NCI-H774 (cell line): ENCODE data around the gene STAT2.
A peak's percentile ranks its signal among the peaks of the same experiment; 100 is the strongest.
"Not testable (repeated sequence)": the region's sequence is repeated elsewhere in the genome, so short reads cannot be mapped to it uniquely, and the experiment has no call there.

Experiments used
- DNase-seq: peaks from one replicate; lab custom pipeline; 2025; lab: John Stamatoyannopoulos, UW

Gene STAT2

DNA sequence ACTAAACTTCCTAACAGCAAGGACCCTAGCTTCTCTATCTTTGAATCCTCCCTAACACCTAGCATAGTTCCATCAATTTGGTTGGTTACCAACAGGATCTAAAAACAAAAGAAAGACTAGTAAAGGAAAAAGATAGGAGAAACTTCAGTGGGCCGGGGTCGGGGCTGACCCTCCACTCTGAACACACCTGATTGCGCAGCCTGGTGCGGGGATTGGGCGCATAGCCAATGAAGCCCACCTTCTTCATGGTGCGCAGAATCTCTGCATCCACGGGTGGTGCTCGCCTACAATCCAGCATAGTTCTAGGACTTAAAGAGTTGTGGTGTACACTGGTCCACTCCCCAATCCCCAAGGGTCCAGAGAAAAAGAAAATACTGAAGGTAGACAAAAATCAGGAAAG, 33.8 kb downstream of the STAT2 start:
- DNase-seq: no peak

GRCh38 chr12:56324206-56324605, 35.7 kb downstream of the STAT2 start:
- DNase-seq: no peak

DNA sequence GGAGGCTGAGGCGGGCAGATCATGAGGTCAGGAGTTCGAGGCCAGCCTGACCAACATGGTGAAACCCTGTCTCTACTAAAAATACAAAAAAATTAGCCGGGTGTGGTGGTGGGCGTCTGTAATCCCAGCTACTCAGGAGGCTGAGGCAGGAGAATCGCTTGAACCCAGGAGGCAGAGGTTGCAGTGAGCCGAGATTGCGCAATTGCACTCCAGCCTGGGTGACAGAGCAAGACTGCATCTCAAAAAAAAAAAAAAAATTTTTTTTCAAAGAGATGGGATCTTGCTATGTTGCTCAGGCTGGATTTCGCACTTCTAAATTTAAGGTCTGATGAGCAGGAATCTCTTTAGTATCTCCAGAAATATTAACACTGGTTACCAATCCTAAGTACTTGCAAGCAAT, 38.3 kb downstream of the STAT2 start:
- DNase-seq: not testable (repeated sequence)

DNA sequence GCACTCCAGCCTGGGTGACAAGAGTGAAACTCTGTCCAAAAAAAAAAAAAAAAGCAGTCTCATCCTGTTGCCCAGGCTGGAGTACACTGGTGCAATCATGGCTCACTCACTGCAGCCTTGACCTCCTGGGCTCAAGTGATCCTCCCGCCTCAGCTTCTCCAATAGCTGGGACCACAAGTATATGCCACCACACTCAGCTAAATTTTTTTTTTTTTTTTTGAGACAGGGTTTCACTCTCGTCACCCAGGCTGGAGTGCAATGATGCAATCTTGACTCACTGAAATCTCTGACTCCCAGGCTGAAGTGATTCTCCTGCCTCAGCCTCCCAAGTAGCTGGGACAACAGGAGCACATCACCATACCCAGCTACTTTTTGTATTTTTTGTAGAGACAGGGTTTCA, 38.9 kb downstream of the STAT2 start:
- no peak for DNase-seq

DNA sequence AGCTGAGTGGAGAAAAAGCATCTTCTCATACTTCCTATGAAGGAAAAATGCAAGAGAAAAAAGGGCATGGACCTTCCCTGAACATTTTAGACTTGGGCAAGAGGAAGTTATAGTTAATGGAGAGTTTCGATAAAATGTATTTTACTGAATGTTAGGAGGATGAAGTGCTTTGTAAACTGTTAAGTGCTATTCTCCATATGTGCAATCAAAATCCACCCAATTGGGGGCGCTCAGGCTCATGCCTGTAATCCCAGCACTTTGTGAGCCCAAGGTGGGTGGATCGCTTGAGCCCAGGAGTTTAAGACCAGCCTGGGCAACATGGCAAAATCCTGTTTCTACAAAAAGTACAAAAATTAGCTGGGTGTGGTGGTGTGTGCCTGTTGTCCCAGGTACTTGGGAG, 42.2 kb downstream of the STAT2 start:
- no peak for DNase-seq

DNA sequence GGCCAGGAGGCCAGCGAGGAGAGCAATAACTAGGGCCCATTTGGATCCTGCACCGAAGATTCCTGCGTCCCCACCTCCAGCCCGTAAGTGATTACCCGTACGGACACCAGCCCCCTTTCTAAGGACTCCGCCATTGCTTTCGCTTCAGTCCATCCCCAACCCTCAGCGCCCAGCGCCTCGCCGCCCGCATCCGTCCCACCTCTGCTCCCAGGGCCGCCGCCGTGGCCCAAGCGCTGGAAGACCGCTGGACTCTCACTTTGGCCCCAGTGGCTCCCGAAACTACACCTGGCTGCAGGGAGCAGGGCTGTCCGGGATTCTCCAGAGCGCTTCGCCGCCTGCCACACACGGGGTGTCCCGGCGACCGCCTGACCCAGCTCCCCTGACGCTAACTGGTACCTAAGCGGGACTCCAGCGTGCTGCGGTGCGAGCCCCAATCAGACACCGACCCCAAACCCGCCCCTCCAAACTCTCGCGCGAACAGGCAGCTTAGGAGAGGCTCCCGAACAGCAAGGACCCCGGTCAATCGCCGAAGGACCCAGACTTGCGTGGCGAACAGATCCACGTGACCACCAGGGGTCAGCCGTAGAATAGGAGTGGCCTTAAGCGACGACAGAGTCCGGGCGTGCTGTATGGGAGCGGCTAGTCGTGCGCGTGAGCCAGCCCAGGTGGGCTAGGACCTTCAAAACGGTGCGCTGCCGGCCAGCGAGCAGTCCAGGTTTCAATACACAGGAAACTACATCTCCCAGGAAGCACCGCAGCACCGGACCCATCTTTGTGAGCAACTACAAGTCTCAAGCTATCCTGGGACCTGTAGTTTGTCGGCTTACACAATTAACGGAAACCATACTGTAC, 44.1 kb downstream of the STAT2 start, which contains the start of gene CNPY2:
Gene CNPY2, minus strand, starts transcription at position 367 of the 852 bp plus-strand sequence. CDS start 771 bp downstream, outside the sequence.
- peak; percentile 97 for DNase-seq

GRCh38 chr12:56315249-56315621, 44.7 kb downstream of the STAT2 start:
- no peak for DNase-seq

DNA sequence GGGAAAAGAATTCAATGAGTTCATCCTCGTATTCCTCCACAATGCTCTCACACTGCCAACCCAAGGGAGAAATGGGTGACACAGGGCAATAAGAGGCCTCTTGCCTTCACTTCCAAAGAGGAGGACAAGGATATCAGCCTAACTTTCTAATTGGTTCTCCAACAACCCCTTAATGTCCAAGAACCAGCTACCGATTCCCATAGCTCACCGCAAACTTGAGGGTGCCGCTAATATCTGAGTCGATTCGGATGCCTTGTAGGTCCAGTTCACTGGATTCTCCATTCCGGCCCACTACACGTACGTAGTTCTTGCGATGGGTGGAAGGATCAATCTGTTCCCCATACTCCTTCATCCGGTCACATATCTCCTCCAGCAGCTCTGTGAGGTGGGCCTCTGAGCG, 48.9 kb downstream of the STAT2 start:
- no peak for DNase-seq

DNA sequence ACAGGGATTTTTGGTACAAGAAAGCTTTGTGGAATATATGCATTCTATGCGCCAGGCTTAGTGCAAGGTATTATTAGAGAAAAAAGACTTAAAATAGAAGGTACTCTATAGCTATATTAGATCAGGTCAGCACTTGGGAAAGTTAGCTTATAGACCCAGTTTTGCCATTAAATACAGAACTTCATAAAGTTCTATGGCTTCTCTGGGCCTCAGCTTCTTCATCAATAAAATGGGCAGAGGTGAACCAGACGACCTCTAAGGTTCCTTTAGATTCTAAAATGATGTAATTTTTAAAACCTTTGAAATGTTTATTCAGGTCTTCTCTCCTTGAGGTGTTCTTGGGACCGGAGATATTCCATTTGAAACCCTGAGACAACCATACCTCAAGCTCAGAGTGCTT, 51.2 kb downstream of the STAT2 start:
- no peak for DNase-seq

DNA sequence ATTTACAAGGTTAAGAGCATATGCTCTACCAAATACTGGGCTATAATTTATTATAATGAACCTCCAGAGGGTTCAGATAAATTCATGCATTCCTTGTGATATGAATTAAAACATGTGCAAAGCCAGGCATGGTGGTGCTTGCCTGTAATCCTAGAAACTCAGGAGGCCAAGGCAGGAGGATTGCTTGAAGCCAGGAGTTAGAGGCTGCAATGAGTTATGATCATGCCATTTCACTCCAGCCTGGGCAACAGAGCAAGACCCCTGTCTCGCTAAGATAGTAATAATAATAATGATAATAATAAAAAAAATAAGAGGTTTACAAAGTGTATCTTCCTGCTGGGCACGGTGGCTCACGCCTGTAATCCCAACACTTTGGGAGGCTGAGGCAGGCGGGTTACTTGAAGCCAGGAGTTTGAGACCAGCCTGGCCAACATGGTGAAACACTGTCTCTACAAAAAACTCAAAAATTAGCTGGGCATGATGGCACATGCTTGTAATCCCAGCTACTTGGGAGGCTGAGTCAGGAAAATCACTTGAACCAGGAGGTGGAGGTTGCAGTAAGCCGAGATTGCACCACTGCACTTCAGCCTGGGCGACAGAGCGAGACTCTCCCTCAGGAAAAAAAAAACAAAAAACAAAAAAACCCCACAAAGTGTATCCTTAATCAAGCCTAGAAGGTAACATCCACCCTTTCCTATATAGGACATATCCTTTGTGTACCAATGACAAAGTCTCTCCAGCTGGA, 52.5 kb downstream of the STAT2 start:
- no peak for DNase-seq

GRCh38 chr12:56304872-56305590, 54.9 kb downstream of the STAT2 start:
- DNase-seq: no peak

GRCh38 chr12:56304276-56304675, 55.6 kb downstream of the STAT2 start:
- no peak for DNase-seq

DNA sequence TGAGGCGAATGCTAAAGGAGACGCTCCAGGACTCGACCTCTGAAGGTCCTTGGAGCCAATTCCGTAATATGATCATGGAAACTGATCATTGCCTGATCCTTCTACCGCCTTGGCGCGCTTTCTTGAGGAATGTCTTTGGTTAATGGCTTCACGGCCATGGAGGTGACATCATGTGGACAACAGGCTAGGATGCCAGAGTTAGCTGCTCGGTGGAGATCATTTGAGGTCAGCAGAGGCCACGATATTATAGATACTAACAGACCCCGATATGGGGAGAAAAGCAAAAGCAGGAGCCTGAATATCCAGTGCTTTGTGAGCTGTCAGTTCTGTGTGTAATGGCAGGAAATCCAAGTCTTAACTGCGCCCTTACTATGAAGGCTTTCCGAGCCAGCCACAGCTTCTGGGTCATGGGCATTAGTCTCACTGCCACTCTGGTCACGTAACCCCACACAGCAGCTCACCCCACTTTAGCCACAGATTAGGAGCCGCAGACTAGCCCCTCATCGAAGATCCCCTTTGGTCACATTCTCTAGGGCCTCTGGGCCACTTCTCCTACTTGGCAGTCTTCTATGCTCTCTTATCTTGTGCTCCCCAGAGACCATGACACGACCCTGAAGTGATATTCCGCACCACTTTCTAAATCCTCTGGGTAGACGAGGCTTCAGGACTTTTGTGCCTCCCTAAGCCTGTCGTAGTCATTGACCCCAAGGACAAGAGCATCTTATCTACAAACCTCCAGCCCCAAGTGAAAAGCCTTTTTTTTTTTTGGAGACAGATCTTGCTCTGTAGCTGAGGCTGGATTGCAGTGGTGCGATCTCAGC, 59.1 kb downstream of the STAT2 start:
- peak; percentile 81 for DNase-seq

DNA sequence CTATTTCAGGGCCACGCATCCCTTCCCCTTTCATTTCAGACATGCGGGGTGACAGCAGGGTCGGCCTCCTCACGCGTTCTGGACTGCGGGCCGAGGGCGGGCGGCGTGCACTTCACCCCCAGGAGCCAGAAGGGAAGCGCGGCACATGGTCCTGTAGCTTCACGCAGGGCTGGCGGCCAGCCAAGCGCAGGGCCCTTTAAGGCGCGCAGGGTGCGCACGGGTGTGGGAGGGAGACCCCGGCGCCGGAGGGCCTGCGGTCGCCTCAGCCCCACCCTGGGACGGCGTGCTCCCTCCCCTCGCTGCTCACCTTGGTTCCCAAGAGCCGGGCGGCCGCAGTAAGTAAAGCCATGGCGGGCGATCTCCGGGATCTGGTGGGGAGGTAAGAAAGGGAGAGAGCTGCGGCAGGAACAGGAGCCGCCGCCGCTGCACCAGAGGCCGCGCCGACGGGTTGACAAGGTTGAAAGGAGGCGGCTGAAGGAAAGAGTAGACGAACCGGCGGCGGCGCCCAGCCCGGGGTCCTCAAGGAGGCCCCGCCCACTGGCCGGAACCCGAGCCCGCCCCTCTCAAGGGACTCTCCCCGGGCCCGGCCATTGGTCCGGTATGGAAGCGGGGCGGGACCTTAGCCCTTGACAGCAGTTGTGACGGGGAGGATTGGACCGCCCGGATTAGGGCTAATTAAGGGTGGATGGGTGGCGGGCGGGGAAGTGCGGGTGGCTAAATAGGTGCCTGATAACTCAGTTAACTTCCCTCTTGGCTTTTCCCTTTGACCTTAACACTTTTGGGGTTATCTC, 59.9 kb downstream of the STAT2 start, which contains the start of gene CS:
Gene CS, minus strand, starts transcription at position 478 of the 791 bp plus-strand sequence. Its CDS starts 129 bp downstream, at position 349.
- peak; percentile 99 for DNase-seq

- no peak for DNase-seq
These were observed 60.5 kb downstream of the STAT2 start for GRCh38 chr12:56299308-56299852.

GRCh38 chr12:56298828-56299227, 61.1 kb downstream of the STAT2 start:
- no peak for DNase-seq

DNA sequence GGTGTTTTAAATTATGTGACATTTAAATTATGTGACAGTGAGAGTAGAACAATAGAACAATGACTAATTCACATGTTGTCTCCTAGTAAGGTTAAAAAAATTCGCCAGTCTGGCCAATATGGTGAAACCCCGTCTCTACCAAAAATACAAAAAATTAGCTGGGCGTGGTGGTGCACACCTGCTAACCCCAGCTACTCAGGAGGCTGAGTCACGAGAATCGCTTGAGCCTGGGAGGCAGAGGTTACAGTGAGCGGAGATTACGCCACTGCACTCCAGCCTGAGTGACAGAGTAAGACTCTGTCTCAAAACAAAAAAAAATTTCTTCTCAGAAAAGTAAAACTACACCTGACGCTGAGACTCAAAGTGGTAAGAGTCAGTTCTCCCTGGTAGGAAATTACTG, 62.5 kb downstream of the STAT2 start:
- DNase-seq: no peak

DNA sequence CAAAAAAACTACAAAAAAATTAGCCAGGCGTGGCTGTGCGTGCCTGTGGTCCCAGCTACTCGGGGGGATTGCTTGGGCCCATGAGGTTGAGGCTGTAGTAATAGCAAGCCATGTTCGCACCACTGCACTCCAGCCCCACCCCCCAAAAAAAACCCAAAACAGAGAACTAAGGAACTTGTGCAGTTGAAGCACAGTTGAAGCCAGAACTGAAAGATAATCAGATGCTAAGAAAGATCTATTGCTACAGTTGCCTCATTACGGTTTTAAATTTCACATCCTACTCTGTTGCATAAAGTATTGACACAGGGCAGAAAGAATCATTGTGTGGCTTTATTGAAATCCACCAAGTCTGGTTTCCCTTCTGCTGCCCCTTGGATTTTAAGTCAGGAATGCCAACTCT, 63.6 kb downstream of the STAT2 start:
- no peak for DNase-seq

DNA sequence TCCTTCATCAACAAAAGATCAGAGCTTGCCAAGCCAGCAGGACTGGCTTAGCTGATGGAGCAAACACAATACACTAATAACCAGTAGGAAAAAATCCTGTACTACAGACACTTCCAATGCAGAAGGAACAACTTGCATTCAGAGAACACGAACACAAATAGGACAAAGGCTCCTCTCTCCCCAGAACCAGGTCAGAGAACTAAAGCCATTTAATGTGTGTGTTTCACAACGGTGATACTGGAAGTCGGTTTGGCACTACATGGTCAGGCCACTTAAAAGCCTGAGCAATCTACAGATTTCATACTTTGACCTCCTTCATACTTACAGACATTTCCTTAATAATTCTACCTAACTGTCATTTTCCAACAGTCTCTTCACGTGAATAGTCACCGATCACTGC, 66.1 kb downstream of the STAT2 start:
- DNase-seq: no peak
